Measurements from ENCODE around the gene MADD.
A peak's percentile ranks its signal among the peaks of the same experiment; 100 is the strongest.

The MADD gene

DNA sequence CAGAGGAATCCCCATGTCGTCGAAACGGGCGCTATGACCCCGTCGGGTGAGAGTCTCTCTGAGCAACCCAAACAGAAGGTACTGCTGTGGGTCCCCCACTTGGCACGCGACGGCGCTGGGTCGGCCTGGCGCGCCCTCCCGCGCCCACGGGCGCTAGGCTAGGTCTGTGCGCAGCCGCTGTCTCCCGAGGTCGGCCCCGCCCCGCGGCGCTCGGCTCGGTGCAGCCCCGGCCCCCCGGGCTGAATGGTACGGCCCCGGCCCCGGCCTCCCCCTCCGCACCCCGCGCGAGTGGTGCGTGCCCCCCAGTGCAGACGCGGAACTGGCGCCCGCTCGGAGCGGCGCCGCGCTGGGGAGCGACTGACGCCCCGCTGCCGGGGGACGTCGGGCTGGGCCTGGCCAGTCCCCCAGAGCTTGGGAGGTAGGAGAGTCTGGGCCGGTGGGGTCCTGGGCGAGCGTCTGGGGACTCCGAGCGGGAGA lies at the start of gene MADD:
Gene MADD, plus strand, starts transcription at position 305 of the 477 bp plus-strand sequence.
- peak; percentile 98 for DNase-seq (ENCODE audit: low spot score)

DNA sequence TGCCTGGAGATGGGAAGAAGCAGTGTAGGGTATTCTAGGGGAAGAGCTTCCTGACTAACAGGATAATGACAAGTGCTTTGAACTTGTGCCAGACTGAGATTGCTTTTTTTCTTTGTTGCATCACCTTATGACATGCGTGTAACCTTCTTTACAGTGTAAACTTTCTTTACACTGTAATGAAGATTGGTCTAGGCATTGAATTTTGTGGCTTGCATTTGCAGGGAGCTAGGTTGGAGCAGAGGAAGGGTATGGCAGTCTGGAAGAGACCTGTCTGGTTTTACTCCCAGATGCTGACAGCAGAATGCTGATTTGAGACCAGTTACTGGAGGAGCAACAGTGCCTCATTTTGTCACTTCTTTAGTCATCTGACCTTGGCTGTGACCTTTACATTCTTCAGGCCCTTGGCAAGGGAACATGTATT lies 49.5 kb upstream of the MADD start:
- DNase-seq (ENCODE audit: low spot score) = peak; percentile 39

DNA sequence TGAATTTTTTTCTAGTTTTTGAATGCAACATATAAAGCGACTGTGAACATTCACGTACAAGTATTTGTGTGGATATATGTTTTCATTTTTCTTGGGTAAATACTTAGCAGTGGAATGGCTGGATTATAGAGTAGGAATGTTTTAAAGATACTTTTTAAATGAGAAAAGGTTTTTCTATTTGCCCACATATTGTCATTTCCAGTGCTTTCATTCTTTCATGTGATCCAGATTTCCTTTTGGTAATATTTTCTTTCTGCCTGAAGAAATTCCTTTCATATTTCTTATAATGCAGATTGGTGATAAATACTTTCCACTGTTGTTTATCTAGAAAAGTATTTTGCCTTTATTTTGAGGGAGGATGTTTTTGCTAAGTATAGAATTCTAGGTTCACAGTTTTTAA lies 47.2 kb upstream of the MADD start:
- DNase-seq (ENCODE audit: low spot score) = no peak

DNA sequence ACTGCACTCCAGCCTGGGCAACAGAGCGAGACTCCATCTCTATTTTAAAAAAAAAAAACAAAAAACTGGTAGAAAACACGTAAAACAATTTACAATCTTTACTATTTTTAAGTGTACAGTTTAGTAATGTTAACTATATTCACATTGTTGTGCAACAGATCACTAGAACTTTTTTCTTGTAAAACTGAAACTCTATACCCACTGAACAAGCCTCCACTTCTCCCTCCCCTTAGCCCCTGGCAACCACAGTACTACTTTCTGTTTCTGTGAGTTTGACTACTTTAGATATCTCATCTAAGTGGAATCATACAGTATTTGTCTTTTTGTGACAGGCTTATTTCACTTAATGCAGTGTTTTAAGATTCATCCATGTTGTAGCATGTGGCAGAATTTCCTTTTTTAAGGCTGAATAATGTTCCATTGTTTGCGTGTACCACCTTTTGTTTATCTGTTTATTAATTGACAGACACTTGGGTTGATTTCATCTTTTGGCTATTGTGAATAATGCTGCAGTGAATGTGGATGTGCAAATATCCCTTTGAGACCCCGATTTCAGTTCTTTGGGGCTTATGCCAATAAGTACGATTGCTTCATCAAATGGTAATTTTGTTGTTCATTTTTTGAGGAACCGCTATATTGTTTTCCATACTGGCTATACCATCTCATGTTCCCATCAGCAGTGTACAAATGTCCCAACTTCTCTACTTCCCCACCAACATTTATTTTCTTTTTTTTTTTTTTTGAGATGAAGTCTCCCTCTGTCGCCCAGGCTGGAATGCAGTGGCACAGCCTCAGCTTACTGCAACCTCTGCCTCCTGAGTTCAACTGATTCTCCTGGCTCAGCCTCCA lies 44.2 kb upstream of the MADD start:
- DNase-seq (ENCODE audit: low spot score) = no peak

DNA sequence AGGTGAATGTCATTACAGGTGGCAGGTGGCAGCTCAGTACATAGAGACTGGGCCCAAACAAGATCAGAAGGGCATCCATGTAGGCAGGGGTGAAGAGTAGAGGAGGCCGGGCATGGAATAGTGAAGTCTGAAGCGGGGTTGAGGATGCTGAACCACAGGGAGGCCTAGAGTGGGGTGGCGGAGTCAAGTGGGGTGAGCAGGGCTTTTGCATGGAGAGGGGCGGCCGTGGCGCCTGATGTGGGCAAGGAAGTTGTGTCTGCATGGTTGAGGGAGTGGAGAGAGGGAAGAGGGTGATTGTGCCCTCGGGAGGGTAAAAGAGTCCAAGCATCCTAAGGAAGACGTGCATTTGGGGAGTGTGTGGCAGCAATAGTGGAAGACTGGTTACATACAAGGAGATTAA lies 40.8 kb upstream of the MADD start:
- no peak for DNase-seq (ENCODE audit: low spot score)

DNA sequence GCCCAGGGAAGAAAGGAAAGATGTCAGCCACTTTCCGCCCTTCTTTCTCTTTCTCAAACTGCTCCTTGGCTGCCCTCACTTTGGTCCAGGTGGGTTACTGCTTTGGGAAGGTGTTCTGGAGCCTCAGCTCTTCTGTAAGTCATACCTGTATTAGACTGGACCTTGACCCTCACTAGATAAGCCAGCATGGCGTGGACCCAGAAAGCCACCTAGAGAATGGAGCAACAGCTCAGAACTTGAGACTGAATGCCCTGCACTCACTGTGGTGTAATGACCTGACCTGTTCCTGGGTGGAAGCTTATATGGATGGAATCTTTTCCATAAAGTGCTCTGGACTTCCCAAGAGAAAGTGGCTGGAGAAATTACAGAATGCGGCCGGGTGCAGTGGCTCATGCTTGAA lies 36.9 kb upstream of the MADD start:
- no peak for DNase-seq (ENCODE audit: low spot score)

DNA sequence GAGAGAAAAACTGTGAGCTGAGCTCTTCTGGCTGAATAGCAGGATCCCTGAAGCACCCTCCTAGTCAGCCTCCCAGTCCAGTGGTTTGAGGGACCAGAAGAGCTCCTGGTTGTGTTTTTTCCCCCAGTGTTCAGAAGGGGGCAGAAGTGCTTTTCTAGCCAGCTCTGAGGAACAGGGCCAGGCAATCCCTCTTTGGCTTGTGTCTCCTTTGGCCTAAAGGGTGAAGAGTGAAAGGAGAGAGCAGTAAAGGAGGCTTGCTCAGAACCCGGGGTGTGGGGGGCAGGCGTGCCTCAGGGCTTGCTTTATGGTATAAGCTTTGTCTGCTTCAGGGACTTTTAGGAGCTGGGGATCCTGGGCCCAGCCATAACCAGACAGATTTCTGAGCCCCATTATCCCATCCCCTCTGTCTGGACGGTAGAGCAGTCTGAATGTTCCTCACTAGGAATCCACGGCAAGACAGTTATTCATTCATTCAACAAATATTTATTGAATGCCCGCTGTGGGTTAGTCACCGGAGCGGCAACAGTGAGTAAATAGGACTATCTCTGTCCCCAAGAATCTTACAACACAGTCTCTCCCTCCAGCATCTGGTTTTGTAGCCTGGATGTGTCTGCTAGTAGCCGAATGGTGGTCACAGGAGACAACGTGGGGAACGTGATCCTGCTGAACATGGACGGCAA lies 35.8 kb upstream of the MADD start:
- DNase-seq (ENCODE audit: low spot score) = peak; percentile 75

DNA sequence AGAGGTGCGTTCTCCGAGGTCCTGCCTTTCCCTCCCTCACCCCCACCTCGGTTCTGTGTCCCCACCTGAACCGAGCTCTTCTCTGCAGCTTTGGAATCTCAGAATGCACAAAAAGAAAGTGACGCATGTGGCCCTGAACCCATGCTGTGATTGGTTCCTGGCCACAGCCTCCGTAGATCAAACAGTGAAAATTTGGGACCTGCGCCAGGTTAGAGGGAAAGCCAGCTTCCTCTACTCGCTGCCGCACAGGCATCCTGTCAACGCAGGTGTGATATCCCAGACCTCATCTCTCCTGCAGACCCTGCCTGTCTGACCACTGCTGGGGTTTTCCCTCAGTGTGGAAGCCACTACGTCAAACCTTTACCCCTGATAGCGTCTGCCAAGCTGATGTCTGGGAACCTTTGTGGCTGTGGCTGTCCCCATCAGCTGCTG lies 35.2 kb upstream of the MADD start:
- no peak for DNase-seq (ENCODE audit: low spot score)

DNA sequence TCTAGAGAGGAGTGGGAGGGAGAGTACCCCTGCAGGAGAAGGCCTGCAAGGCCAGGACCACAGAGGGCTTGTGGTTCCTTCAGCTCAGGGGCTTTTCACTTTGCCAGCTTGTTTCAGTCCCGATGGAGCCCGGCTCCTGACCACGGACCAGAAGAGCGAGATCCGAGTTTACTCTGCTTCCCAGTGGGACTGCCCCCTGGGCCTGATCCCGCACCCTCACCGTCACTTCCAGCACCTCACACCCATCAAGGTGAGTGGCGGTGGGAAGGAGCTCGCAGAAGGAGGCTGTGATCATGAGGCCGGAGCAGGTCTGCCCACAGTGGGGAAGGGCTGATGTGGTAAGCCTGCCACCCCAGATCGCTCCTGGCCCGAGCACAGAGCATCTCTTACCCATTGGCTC lies 34.8 kb upstream of the MADD start:
- DNase-seq (ENCODE audit: low spot score) = peak; percentile 0

DNA sequence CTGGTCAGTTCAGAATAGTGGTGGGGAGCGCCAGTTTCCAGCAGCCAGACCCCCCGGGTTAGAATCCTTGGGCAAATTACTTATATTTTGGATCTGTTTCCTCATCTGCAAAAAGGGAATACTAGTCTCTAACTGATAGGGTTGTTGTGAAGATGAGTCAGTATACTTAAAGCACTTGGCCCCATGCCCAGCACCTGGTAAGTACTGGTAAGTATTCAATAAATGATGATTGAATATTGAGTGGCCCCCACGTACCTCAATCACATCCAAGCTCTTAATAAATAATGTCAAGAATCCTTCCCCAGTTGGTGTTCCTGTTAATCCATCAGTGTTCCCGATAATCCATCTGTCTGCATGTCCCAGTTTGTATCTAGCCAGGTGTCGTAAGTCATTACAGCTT lies 33.5 kb upstream of the MADD start:
- DNase-seq (ENCODE audit: low spot score) = no peak

DNA sequence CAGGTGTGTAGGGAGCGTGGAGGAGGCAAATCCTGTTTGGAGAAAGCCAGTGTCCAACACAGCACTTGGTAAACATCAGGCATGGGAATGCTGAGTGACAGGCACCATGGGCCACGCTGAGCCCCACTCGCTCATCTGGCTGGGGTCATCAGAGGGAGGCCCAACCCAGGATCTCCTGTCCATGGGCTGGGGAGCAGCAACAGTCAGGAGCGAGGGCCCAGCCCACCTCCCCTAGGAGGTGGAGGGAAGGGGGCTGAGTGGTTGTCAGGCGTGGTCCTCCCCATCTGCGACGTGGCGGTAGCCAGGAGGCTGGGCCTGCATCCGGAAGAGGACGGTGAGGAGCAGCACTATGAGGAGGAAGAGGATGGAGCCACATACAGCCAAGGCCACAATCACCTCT lies 30.1 kb upstream of the MADD start:
- DNase-seq (ENCODE audit: low spot score) = no peak

DNA sequence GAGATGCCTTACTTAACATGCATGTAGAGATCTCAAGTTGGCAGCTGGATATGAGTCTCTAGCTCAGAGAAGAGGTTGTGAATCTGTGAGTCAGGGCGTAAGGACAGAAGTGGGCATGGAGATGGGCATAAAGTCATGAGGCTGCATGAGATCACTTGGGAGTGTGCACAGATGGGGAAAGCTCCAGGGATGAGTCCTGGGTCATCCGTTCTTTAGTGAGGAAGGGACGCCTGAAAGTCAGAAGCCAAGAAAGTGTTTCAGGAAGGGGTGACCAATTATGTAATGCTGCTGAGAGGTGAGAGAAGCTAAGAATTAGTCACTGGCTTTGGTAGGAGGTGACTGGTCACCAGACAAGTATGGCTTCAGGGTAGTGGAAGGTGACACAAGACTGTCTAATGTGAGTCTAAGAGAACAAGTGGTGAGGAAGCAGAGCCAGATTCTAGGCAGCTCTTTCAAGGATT lies 28.1 kb upstream of the MADD start:
- peak; percentile 42 for DNase-seq (ENCODE audit: low spot score)

DNA sequence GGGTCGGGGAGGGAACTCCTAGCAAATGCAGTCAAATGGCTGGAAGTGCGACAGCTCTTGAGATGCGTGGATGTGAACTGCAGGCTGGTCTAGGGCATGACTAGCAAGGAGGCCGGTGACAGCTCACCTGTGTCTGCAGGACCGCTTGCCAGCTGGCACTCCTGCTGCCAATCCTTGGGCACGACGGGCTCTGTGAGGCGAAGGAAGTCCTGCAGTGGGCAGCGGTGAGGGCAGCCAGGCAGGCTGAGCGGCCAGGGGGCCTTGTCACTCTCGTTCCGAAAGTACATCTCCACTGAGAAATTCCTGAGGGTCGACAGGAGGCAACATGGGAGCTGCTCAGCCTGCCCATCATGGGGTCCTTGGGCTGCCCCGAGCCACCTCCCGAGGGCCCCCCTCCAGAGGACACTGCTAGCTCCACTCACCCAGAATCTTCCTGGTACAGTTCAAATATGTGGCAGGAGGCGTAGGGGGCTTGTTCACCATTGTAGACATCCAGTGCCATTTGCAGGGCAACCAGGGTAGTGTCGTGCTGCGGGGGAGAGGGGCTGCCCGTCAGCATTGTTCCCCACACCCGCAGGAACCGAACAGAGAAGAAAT lies 27.2 kb upstream of the MADD start:
- DNase-seq (ENCODE audit: low spot score) = no peak

DNA sequence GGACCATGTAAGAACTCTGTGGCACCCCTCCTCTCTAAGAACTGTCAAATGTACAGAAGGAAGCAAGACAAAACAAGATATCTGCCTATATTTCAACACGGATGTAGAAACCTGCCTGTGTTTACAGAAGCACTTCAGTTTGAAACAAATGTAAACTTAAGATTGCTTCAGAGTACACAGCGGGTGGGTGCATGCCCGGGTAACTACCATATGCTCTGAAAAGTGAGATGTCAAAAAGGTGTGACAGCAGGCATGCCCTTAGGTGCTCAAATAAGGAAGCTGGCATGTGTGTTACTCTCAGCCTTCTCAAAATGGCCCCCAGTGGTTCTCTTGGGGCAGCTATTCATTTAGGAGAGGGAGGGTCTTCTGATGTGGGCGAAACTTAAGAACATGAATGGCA lies 26.5 kb upstream of the MADD start:
- DNase-seq (ENCODE audit: low spot score) = no peak

DNA sequence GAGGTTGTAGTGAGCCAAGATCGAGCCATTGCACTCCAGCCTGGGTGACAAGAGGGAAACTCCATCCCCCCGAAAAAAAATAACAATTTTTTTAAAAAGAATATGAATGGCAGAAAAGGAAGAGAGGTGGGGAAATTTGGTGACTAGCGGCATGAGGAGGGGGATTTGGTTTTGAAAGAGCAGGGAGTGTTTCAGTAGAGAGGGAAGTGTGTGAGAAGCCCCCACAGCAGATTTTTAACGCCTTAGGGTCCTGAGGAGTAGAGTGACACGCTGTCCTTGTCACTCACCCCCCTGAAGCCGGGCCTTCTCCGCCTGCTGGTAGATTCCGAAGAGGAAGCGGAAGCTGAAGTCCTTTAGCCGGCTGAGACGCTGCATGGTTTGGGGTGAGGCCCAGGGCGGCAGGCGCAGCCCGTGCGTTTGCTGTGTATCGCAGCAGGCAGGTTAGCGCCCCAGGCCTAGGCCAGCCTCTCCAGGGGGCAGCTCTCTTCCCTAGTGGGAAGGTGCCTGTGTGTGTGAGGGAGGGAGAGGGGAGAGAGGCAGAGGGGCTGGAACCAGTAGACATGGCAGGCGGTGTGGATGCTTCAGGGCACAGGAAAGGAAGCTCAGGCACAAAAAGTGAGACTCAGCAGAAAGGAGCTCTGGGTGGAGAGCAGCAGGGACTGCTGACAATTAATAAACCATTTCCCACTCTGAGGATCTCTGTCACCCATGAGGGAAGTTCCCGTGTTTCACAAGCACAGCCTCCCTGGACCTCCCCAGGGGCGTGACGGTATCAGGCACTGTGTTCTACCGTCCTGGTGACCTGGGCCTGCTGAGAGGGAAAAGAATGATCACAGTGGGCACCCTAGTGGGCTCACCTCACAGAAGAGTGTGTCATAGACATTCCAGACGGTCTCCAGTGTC lies 25.2 kb upstream of the MADD start:
- DNase-seq (ENCODE audit: low spot score) = no peak

DNA sequence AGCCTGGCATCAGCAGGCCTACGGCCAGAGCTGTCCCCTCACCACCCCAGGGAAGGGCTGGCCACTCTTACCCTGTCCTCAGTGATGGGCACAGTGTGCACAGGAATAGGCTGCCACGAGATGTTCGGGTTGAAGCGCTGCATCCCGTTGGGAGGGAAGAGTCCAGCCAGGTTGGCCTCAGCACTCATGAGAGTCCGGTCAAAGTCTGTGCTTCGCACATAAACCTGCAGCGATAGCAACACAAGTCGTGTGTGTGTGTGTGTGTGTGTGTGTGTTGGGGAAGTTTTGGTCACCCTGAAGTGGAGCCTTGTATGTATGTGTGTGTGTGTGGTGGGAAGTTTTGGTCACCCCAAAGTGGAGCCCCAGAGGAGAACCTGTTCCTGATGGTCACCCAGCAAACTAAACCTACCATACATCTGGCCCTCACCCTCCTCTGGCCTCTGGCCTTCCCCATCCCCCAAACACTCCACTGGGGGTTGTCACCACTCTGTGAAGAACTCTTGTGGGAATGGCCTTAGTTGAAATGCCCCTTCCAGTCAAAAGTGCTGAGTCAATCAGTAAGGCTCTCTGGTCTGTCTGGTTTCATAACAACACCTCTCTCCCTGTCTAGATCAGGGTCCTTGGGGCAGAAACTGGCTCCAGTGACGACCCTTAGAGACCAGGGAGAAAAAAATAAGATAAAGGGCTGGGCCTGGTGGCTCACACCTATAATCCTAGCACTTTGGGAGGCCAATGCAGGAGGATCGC lies 24.1 kb upstream of the MADD start:
- DNase-seq (ENCODE audit: low spot score) = no peak

DNA sequence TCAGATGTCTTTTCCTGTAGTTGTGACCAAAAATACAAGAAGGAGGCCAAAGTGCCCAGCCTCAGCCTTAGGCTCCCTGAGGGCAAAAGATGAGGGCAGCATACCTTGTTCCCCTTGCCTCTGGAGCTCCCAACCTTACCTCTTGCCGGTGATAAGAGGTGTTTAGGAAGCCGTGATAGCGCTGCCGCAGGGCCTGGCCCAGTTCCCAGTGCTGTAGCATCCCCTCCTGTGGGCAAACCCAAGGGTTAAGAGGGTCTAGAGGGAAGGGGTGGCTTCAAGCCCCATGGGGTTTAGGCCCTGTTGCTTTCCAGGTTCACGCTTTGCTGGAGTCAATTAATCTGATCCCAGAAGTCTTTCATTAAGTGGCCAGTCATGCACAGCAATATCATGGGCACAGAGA lies 22.4 kb upstream of the MADD start:
- no peak for DNase-seq (ENCODE audit: low spot score)

DNA sequence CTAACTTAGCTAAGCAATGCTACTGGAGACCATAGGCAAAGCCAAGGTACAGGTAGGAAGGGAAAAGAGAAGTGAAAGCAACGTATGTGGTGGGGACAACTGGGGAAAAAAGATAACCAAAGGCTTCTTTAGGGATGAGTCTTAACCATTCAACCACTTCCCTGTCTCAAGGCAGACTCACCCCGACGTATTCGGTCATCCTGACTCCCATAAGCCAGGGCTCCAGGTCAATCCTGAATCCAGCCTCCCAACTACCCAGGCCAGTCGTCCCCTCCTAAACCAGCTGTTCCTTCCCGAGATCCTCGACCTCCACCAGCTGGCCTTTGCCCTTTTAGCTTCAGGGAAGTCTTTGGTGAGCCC lies 21.6 kb upstream of the MADD start:
- peak; percentile 47 for DNase-seq (ENCODE audit: low spot score)

DNA sequence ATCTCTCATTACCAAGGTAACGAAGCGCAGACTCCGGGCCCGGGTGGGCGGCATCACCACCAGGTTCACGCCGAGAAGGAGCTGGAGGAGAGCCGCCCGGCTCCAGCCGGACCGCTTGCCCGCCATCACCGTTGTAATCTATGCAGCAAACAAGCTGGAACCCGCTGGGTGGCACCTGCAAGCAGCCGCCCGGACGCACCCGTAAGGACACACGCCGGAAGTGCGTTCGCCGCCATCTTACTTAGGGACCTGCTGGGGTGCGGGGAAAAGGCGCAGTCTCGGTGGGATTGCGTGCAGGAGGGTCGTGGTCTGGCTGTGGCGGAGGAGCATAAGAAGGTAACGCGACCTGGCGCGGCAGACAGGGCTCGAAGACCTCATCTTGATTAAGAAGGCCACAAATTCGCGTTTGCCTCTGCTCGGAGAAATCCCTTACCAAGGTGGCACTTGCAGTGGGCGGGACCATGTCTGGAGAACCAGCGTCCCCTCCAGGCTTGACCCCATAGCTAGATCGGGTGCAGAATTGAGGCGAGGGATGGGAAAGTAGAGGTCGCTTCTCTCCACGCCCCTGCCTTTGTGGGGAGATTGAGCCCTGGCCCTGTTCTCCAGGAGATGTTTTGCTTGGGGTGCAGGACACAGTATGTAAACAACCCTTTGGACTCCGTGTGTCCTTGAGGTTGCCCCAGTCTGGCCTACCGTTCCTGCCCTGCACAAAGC lies 21.1 kb upstream of the MADD start, which contains the start of gene ACP2:
Gene ACP2, minus strand, starts transcription at position 151 of the 714 bp plus-strand sequence. Its CDS starts 25 bp downstream, at position 126.
- DNase-seq (ENCODE audit: low spot score) = peak; percentile 91

DNA sequence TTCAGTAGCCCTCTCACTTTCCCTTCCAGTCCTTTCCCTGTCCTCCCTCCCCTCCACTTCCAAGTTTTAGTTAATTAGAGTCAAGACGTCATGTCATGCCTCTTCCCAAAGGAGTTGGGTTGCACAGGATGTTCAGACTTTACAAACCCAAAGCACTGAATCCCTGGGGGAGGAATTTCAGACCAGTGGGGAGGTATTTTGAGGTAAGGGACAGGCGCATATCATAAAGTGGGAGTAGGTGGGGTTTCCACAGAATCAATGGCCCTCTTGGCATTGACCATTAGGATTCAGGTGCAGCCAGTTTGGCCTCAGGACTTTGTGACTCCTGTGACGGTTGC lies 20.6 kb upstream of the MADD start:
- no peak for DNase-seq (ENCODE audit: low spot score)

DNA sequence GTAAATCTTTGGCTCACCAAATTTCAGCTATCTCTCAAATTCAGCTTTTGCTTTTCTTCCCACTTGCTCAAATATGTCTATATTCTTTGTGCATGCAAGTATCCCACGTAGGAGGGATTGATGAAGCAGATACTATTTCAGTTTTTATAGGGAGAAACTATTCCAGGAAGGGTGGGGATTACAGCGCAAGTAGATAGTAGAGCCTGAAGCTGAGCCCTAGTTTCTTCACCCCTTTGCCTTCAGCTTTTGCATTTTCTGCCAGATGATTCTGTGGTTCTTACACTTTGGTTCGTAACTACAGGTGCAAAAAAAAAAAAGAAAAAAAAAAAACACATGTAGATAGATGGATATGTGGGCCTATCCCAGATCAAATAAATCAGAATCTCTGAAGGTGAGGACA lies 18.2 kb upstream of the MADD start:
- no peak for DNase-seq (ENCODE audit: low spot score)

Measured in AG20443 (cell line).